Measurements from ENCODE around the gene DPH7.

DNA sequence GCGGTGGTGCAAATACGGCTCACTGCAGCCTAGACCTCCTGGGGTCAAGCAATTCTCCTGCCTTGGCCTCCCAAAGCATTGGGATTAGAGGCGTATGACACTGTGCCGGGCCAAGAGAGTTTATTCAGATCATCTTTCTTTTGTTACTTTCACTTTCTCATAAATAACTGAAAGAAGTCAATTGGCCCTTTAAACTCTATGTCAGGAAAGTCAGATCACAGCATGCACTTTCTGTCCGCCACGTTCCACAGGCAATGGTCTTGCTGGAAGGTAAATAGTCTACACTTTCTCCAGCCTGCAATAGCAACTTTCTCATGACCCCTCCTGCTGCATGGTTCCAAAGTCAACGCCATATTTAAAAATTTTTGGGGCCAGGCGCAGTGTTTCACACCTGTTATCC, 20.2 kb upstream of the DPH7 start:
- no peak for TF ChIP-seq POLR2AphosphoS5 (IDR thresholded peaks at IDR 0.05)
- TF ChIP-seq, protein P1, sequence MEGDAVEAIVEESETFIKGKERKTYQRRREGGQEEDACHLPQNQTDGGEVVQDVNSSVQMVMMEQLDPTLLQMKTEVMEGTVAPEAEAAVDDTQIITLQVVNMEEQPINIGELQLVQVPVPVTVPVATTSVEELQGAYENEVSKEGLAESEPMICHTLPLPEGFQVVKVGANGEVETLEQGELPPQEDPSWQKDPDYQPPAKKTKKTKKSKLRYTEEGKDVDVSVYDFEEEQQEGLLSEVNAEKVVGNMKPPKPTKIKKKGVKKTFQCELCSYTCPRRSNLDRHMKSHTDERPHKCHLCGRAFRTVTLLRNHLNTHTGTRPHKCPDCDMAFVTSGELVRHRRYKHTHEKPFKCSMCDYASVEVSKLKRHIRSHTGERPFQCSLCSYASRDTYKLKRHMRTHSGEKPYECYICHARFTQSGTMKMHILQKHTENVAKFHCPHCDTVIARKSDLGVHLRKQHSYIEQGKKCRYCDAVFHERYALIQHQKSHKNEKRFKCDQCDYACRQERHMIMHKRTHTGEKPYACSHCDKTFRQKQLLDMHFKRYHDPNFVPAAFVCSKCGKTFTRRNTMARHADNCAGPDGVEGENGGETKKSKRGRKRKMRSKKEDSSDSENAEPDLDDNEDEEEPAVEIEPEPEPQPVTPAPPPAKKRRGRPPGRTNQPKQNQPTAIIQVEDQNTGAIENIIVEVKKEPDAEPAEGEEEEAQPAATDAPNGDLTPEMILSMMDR (IDR thresholded peaks at IDR 0.05) = no peak
- no peak for TF ChIP-seq POLR2A (IDR thresholded peaks at IDR 0.05)
